ENCODE measurements around the gene STRA8.

STRA8 gene

DNA sequence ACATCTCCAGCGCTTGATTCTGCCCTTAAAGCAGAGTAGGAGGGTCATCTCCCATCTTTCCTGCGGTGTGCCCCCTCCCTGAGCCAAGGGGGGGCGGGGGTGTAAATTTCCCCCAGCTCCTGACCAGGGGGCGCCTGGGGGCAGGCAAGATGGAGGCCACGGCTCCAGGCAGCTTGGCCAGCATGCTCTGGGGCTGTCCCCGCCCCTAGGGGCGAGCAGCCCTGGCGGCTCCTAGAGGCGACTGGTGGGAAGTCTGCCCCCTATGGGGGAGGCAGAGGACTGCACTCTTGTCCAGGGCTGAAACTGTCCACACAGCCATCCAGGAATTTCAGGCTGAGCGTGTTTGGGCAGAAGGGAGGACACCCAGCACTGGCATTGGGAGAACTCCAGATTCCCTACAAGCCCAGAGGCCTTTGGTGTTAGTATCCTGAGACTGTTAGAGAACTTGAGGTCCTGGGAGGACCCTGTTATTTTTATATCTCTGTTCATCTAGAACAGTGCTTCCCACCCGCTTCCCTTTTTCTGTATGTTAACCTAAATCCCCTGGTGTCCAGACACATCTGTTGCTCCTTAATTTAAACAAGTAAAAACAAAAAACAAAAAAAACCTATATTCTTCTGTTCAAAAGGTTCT, 4.6 kb downstream of the STRA8 start:
- no peak for DNase-seq (ENCODE audit: low read depth in 2 of 2)

DNA sequence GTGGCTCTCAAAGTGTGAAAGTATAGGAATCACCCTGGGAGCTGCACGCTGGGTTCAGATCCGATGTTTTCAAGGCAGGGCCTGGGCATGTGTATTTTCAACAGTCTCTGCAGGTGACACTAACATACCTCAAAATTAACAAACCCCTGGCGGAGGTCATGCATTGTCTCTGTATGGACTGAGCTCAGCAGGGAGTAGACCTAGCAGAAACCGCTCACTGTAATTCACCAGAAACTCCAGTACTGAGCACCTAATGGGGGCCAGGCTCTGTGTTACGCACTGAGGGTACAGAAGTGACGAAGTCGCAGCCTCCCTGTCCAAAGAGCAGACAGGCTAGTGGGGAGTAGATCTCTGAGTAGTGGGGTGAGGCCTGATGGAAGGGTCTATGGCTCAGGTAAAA, 5.6 kb downstream of the STRA8 start:
- DNase-seq (ENCODE audit: low read depth in 2 of 2): no peak

DNA sequence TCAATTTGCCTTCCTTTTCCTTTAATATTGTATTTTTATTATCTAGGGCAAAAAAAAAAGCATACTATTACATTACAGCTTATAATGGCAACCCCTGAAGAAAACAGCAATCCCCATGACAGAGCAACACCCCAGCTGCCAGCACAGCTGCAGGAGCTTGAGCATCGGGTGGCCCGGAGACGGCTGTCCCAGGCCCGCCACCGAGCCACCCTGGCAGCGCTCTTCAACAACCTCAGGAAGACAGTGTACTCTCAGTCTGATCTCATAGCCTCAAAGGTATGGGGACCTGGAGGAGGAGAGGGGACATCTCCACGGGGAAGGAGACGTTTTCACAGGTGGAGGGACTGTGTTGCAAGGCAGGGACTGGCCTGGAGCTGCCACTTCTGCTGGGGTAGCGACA, 6.8 kb downstream of the STRA8 start:
- DNase-seq (ENCODE audit: low read depth in 2 of 2): no peak

- no peak for DNase-seq (ENCODE audit: low read depth in 2 of 2)
These were observed 8.6 kb downstream of the STRA8 start for GRCh38 chr7:135242096-135242684.

DNA sequence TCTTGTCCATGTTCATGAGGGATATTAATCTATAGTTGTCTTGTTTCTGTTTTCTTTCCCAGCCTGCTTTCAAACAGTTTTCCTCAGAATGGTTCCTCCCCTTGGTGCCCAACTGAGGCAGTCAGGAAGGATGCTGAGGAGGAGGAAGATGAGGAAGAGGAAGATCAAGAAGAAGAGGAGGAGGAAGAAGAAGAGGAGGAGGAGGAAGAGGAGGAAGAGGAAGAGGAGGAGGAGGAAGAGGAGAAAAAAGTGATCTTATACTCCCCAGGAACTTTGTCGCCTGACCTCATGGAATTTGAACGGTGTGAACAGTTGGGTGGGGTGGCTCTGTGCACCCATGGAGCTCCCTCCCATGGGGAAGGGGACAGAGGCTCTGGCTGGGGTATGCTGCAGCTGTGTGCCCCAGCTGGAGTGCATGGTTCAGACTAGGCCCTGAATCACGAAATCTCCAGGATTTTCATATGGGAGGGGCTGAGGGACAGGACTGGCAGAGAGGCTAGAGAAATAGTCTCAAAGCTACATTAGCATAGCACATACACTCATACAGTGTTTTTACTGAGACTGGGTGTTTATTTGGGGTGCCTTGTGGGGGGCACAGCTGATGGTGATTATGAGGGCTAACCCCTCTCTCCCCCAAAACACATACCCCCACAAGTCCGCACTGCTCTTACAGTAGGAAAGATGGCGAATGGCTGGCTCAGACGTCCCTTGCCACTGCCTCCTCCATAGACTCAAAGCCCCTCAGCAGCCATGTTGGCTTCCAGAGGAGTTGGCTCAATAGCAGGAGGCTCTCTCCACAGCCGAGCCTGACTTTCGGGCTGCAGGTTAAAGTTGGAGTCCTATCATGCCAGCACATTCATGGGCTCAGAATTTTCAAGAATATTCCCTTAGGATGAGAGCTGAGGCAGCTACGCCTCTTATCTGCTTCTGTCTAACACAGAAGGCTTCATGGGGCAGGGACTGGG, 11.9 kb downstream of the STRA8 start:
- DNase-seq (ENCODE audit: low read depth in 2 of 2): no peak

- DNase-seq (ENCODE audit: low read depth in 2 of 2): no peak
These were observed 12.7 kb downstream of the STRA8 start for GRCh38 chr7:135246191-135246825.

DNA sequence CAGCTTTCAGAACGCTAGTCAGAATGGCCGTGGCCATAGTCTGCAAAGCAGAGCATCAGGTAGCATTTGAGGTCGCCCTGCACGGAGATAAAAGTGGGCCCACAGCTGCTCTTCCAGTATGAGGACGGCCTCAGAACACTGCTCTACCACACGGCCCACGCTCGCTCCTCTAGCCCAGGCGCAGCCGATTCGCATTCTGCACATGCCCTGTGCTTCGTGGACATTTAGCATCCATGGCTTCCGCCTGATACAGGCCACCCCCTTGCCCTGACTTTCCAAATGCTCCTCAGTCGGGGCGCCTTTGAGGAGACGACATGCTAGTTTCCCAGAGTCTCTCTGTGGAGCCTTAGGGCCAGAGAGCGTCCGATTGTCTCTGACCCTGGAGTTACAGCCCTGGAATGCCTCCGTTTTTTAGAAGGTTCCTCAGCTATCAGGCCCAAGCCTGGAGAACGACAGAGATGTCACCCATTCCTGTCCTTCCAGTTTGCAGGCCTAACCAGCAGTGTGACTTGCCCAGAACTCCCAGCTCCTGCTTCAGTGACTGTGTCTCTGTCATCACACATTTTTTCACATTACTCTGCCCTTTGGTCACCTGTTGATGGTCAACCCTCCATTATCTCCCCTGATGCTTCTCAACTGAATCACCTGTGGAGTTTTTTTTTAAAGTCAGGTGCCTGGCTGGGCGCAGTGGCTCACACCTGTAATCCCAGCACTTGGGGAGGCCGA, 14.3 kb downstream of the STRA8 start:
- no peak for DNase-seq (ENCODE audit: low read depth in 2 of 2)

GRCh38 chr7:135248546-135248945, 14.9 kb downstream of the STRA8 start:
- DNase-seq (ENCODE audit: low read depth in 2 of 2): no peak

DNA sequence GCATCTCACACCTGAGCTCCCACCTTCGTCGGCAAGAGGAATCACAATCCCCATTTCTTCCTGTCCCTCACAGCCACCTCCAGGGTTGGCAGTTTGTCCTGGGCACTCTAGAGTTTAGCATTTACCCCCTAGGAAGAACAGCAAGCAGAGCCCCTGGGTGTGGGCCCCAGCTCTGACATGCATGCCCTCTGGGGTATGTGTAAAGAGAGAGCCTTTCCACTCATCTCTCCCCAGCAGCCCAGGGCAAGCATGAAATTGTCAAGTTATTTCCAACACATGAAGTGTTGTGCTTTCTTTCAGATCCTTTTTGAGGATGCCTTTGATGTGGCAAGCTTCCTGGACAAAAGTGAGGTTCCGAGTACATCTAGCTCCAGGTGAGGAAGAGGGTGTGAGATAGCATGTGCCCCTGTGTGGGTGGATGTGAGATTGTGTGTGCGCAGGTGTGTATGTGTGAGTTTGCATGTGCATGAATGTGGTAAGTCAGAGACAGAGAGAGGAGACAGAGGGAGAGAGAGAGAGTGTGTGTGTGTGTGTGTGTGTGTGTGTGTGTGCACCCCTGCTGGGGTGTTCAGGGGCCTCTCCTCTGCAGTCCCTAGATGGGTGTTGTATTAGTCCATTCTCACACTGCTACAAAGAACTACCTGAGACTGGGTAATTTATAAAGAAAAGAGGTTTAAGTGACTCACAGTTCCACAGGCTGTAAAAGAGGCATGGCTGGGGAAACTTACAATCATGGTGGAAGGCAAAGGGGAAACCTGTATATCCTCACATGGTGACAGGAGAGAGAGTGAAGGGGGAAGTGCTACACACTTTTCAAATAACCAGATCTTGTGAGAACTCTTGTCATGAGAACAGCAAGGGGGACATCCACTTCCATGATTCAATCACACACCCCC, 18.1 kb downstream of the STRA8 start:
- DNase-seq (ENCODE audit: low read depth in 2 of 2): no peak

- no peak for DNase-seq (ENCODE audit: low read depth in 2 of 2)
These were observed 20.5 kb downstream of the STRA8 start for GRCh38 chr7:135253851-135254771.

DNA sequence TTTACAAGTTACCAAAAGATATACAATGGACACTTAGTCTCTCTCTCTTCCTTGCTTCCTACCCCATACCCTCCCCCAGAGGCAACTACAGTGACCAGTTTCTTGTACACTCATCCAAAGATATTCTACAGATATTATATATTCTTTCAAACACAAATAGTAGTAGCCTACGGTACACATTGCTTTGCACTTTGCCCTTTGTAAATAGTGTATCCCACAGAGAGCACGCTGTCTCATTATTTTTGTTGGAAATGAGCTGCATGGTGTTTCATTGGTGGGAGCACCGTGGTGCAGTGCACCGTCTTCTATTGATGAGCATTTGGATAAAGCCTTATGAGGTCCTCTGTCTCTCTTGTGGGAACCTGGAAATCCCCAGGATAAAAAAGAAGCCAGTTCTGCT, 24.2 kb downstream of the STRA8 start:
- no peak for DNase-seq (ENCODE audit: low read depth in 2 of 2)

DNA sequence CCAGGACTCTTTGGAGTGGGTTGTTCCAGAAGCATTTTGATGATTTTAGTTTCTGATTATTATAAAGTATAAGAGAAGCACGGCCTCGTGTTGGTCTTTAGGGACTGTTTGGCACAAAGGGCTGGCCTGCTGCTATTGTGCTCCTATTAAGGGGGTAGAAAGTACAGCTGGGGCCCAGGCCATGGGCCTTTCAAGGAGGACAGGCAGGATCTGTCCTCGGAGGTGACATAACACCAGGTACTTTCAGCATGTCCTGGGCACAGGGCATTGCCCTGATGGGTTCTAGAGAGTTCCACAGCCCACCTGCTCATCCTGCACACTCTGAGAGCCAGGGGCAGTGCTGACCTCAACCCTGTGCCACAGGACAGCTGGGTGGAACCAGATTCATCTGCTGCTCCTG, 24.9 kb downstream of the STRA8 start:
- DNase-seq (ENCODE audit: low read depth in 2 of 2): no peak

DNA sequence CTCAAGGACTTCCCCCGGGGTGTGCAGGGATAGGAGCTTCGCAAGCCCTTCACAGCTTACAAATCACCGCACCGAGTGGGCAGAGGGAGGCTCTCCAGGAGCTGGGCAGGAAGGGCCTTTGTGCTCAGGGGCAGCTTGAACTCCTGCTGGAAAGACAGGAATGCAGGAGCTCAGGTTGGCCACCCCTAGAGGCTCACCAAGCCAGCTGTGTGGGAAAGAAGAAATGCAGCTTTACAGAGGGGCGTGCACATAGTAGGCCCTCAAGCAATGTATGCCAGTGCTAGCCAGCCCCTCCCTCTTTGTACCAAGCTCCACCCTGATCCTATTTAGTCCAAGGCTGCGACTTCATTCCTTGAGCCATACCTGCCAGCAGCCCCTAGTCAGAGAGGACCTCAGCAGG, 26.1 kb downstream of the STRA8 start:
- DNase-seq (ENCODE audit: low read depth in 2 of 2): no peak

GRCh38 chr7:135260470-135260869, 26.8 kb downstream of the STRA8 start:
- no peak for DNase-seq (ENCODE audit: low read depth in 2 of 2)

DNA sequence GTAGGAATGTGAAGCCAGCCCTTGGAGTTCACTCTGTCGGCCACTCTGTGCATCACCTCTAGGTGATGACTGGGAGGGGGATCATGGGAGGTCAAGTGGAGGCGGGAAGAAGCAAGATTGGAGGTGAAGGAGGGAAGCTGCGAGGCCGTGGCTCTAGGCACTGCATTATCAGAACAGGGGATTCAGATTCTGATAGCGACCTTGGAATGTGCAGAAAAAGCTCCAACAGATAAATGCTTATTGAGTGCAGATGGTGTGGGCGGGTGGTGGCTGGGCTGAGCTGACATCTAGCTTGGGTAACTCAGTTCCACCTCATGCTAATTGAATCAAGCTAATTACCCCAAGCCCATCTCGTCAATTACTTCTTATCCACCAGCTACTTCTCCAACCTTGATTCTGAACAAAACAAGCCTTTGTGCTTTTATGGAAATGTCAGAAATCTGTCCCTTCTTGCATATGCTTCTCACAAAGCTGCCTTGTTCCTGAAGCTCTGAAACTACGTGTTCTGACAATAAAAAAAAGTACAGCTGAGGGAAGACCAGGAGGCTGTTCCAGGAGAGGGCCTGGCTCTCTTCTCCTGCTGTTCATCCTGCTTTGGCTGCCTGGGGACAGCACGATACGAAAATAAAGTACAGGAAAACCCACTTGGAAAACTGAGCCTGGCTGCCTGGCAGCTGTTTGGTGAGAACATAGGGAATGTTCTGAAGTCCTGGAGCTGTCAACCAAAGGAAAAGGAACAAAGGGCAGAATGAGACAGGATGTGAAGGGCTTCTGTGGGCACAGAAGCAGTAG, 27.5 kb downstream of the STRA8 start:
- no peak for DNase-seq (ENCODE audit: low read depth in 2 of 2)

GRCh38 chr7:135262623-135263320, 29.1 kb downstream of the STRA8 start:
- DNase-seq (ENCODE audit: low read depth in 2 of 2): no peak

GRCh38 chr7:135263321-135263970, 29.8 kb downstream of the STRA8 start:
- DNase-seq (ENCODE audit: low read depth in 2 of 2): no peak

GRCh38 chr7:135265637-135266036, 32.0 kb downstream of the STRA8 start:
- DNase-seq (ENCODE audit: low read depth in 2 of 2): no peak

Measured in stimulated activated CD4-positive, alpha-beta T cell treated with anti-CD3 and anti-CD28 coated beads, Interleukin-1b, Interleukin-23, amount 100 ng/mL, for 1 hour (primary cell).